ENCODE results near the gene ACER2.

- TF ChIP-seq, protein P1, sequence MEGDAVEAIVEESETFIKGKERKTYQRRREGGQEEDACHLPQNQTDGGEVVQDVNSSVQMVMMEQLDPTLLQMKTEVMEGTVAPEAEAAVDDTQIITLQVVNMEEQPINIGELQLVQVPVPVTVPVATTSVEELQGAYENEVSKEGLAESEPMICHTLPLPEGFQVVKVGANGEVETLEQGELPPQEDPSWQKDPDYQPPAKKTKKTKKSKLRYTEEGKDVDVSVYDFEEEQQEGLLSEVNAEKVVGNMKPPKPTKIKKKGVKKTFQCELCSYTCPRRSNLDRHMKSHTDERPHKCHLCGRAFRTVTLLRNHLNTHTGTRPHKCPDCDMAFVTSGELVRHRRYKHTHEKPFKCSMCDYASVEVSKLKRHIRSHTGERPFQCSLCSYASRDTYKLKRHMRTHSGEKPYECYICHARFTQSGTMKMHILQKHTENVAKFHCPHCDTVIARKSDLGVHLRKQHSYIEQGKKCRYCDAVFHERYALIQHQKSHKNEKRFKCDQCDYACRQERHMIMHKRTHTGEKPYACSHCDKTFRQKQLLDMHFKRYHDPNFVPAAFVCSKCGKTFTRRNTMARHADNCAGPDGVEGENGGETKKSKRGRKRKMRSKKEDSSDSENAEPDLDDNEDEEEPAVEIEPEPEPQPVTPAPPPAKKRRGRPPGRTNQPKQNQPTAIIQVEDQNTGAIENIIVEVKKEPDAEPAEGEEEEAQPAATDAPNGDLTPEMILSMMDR (conservative IDR thresholded peaks at IDR 0.05; ENCODE audit: low read depth, low read length): no peak
- TF ChIP-seq MAFK (IDR thresholded peaks at IDR 0.05; ENCODE audit: low read depth, low read length) (no peak), RAD21 (IDR thresholded peaks at IDR 0.05; ENCODE audit: low read length) (no peak), POLR2A (IDR thresholded peaks at IDR 0.05; ENCODE audit: low read depth, low read length) (no peak)
These were observed 1.3 kb downstream of the ACER2 start for GRCh38 chr9:19410195-19410503.
